Breast epithelium (tissue), 4 donors: ENCODE data around the gene TEAD4. TPM values are rescaled to one million over a fixed set of nuclear protein-coding genes. Genes with fewer than 3 reads are reported as not detected.
A peak's percentile ranks its signal among the peaks of the same experiment; 100 is the strongest.

Source experiments
- DNase-seq, 2 donors: peaks; one replicate each; pipeline ENCODE4 v3.0.0-alpha.2; 2019; ENCODE audit warnings: low spot score in 2 of 2
- H3K27ac ChIP-seq, 2 donors: fragments of 200-600 bp; sonication (generic) in 1 of 2; one replicate each; pipeline ENCODE4 v1.5.1; 2016 to 2019; ENCODE audit warnings: mild to moderate bottlenecking in 1 of 2
- H3K27me3 ChIP-seq, 2 donors: fragments of 200-600 bp; sonication (generic) in 1 of 2; one replicate each; pipeline versions ENCODE4 v1.5.1 to v1.6.0; 2017 to 2019; ENCODE audit warnings: control low read depth in 1 of 2, mild to moderate bottlenecking in 1 of 2
- H3K36me3 ChIP-seq: fragments of 200-600 bp; one replicate; pipeline ENCODE4 v1.5.1; 2019
- H3K4me1 ChIP-seq, 2 donors: fragments of 200-600 bp; sonication (generic); one replicate each; pipeline ENCODE4 v1.5.1; 2016 to 2019; ENCODE audit warnings: control low read depth in 1 of 2
- H3K4me3 ChIP-seq, 3 donors: fragments of 200-600 bp; sonication (generic); 1 replicate in 2 of 3; 2 replicates in 1 of 3; pipeline ENCODE4 v1.5.1; 2016 to 2019; ENCODE audit warnings: mild to moderate bottlenecking in 3 of 3, moderate library complexity in 2 of 3
- H3K9me3 ChIP-seq, 2 donors: fragments of 200-600 bp; sonication (generic) in 1 of 2; one replicate each; pipeline ENCODE4 v1.5.1; 2016 to 2019; ENCODE audit warnings: control low read depth in 1 of 2
- POLR2A ChIP-seq: fragments of 450-650 bp; IDR thresholded peaks from one replicate; pipeline ENCODE4 v1.6.1; 2016; ENCODE audit warnings: antibody characterized with exemption, mild to moderate bottlenecking, moderate library complexity
- POLR2AphosphoS5 ChIP-seq, 3 donors: sonication (generic); formaldehyde crosslinking; IDR thresholded peaks; one replicate each; pipeline ENCODE4 v1.6.1; 2017; ENCODE audit warnings: antibody characterized with exemption in 3 of 3
- intact Hi-C: fragments of 100-400 bp; cut with DNase I; formaldehyde crosslinking; loops from one replicate; pipeline ENCODE4 v1.15.1; 2023; ENCODE audit warnings: low total_unique reads
- total RNA-seq, 3 donors: library from RNA; depleted of rRNA; stranded (reverse); fragments of >200 nt; gene quantifications; one replicate each; pipeline ENCODE4 v1.1.0, GENCODE V29; 2016
- TF ChIP-seq, protein P1 (sequence below), 3 donors: fragments of 450-650 bp; IDR thresholded peaks; one replicate each; pipeline ENCODE4 v1.5.1; 2016 to 2017; ENCODE audit warnings: antibody characterized with exemption in 3 of 3, mild to moderate bottlenecking in 3 of 3, moderate library complexity in 3 of 3

Gene TEAD4
- total RNA-seq, 3 donors from 2014 or later, result 2.4 to 24.3 (median 12.6) TPM

GRCh38 chr12:2959505-2960389 is 550 bp downstream of the TEAD4 start:
- Histone ChIP-seq H3K9me3 (no peaks in the 10 kb centered on the region), H3K4me1 (peaks cover 0 to 5% of the 10 kb centered on the region in 2 donors), H3K27ac (peak overlapping the region; percentile 66 to 94), H3K4me3 (peak overlapping the region; percentile 56 to 75 (median 73)), H3K27me3 (no peaks in the 10 kb centered on the region), H3K36me3 (no peaks in the 10 kb centered on the region)
- TF ChIP-seq POLR2AphosphoS5 (IDR thresholded peaks at IDR 0.05), result no peak
- TF ChIP-seq, protein P1, sequence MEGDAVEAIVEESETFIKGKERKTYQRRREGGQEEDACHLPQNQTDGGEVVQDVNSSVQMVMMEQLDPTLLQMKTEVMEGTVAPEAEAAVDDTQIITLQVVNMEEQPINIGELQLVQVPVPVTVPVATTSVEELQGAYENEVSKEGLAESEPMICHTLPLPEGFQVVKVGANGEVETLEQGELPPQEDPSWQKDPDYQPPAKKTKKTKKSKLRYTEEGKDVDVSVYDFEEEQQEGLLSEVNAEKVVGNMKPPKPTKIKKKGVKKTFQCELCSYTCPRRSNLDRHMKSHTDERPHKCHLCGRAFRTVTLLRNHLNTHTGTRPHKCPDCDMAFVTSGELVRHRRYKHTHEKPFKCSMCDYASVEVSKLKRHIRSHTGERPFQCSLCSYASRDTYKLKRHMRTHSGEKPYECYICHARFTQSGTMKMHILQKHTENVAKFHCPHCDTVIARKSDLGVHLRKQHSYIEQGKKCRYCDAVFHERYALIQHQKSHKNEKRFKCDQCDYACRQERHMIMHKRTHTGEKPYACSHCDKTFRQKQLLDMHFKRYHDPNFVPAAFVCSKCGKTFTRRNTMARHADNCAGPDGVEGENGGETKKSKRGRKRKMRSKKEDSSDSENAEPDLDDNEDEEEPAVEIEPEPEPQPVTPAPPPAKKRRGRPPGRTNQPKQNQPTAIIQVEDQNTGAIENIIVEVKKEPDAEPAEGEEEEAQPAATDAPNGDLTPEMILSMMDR (IDR thresholded peaks at IDR 0.05), result no peak
- TF ChIP-seq POLR2A, result no peak
- intact Hi-C loops, result no loop called here
- DNase-seq, result no peak

DNA sequence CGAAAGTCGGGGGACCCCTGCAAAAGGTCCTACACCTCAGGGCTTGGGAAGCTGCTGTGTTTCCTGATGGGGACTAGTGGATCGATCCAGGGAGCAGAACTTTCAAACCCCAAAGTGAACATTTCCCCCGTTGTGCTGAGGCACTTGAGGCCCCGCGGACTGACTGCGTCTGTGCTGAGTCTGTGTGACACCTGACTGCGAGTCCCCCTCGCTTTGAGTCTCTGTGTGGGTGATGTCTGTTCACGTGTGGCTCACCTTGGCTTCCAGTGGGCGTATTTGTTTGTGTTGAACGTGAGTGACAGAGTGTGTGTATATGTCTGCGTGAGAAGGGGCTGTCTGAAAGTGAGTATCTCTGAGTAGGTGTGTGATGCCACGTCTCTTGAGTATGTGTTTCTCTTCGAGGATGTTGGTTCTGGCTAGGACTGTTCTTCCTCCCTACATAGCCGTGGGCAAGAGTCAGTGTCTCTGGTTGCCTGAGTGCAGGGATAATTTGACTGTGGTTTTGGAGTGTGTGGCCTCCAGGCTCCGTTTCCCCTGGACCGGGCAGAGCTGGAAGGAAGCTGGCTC is 1.3 kb downstream of the TEAD4 start:
- H3K27ac ChIP-seq, result peak overlapping the region; percentile 66 to 94
- intact Hi-C loops, result no loop called here

DNA sequence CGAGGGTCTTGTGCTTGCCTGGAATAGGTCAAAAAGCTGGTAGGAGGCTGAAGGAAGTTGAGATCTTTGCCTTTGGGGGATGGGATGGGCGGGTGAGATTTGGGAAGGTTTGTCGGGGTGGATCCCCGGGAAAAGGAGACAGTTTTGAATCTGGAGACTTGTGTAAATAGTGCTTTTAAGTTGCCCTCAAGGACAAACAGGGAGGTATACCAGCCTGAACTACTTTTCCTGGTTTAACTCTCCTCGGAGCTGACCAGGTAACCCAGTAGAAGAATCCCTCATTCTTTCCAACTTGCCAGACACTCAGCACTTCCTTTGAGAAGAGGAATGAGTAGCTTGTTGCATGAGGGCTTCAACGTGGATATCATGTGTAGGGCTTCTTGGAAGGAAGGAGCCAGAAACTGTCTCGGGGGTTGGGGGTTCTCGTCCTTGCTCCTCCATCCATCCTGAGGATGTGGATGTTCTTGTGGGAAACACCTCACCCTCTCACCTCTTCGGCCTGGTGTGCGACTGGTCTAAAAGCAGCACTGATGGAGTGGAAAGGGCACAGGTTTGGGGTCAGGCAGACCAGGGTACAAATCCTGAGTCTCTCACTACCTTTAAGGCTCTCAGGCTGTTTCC is 1.9 kb downstream of the TEAD4 start:
- H3K27ac ChIP-seq, result peak overlapping the region; percentile 66 to 94
- H3K27me3 ChIP-seq, result no peaks in the 10 kb centered on the region
- peaks cover 0 to 5% of the 10 kb centered on the region in 2 donors for H3K4me1 ChIP-seq
- no peak for DNase-seq
- TF ChIP-seq, protein P1 (IDR thresholded peaks at IDR 0.05), result no peak
- no peak for TF ChIP-seq POLR2AphosphoS5 (IDR thresholded peaks at IDR 0.05)
- TF ChIP-seq POLR2A, result no peak
- intact Hi-C loops, result no loop called here
- H3K4me3 ChIP-seq, result peak overlapping the region; percentile 56 to 75 (median 73)
- no peaks in the 10 kb centered on the region for H3K36me3 ChIP-seq
- no peaks in the 10 kb centered on the region for H3K9me3 ChIP-seq

More for the DNA sequence above, 1.3 kb downstream of the TEAD4 start:
- TF ChIP-seq POLR2AphosphoS5 (IDR thresholded peaks at IDR 0.05) (no peak), POLR2A (no peak)
- TF ChIP-seq, protein P1 (IDR thresholded peaks at IDR 0.05), result no peak
- peaks cover 0 to 5% of the 10 kb centered on the region in 2 donors for H3K4me1 ChIP-seq
- DNase-seq, result no peak
- peak overlapping the region; percentile 56 to 75 (median 73) for H3K4me3 ChIP-seq
- H3K27me3 ChIP-seq, result no peaks in the 10 kb centered on the region
- H3K36me3 ChIP-seq, result no peaks in the 10 kb centered on the region
- H3K9me3 ChIP-seq, result no peaks in the 10 kb centered on the region

DNA sequence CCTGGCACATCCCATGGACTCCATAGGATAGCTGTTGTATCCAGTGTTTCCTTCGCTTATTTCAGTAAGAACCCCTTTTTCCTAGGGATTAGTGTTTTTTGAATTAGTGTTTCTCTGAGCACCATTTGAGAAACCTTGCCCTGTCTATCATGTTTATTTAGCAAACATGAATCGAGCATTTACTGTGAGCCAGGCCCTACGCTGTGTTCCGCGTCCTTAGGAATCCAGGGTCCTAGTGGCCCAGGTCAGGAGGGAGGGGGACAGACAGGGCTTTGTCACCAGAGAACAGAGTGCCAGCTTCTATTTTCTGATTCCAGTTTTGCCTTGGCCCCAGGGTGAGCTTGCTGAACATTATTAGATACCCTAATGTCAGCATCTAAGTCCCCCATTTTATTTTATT is 2.5 kb downstream of the TEAD4 start:
- no peak overlapping the region for H3K27ac ChIP-seq

More for the DNA sequence above, 2.5 kb downstream of the TEAD4 start:
- intact Hi-C loops, result no loop called here
- Histone ChIP-seq H3K4me1 (peaks cover 0 to 5% of the 10 kb centered on the region in 2 donors), H3K4me3 (peak overlapping the region in 1 of 3 donors; percentile 75), H3K36me3 (no peaks in the 10 kb centered on the region), H3K9me3 (no peaks in the 10 kb centered on the region), H3K27me3 (no peaks in the 10 kb centered on the region)
- DNase-seq, result no peak
- no peak for TF ChIP-seq POLR2A
- TF ChIP-seq, protein P1 (IDR thresholded peaks at IDR 0.05), result no peak
- TF ChIP-seq POLR2AphosphoS5 (IDR thresholded peaks at IDR 0.05), result no peak
